Midbrain (tissue), 1 donor: ENCODE measurements around the gene SYNGR4.
"Not testable (repeated sequence)": the region's sequence is repeated elsewhere in the genome, so short reads cannot be mapped to it uniquely, and the experiment has no call there.

Experiments
- DNase-seq: peaks from one replicate; lab custom pipeline; 2025; lab: John Stamatoyannopoulos, UW

The SYNGR4 gene

DNA sequence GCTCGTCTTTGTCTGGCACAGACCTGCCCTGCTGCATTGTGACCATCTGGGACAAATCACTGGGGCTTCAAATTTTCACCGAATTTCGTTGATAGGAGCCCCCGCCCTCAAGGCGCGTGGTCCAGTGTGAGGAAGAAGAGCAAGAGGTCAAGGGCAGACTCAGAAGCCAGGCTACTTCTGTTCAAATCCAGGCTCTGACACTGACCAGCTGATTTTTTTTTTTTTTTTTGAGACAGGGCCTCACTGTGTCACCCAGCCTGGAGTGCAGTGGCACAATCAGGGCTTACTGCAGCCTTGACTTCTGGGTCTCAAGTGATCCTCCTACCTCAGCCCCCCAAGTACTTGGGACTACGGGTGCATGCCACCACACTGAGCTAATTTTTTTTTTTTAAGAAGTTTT lies 7.2 kb downstream of the SYNGR4 start:
- DNase-seq, result no peak

DNA sequence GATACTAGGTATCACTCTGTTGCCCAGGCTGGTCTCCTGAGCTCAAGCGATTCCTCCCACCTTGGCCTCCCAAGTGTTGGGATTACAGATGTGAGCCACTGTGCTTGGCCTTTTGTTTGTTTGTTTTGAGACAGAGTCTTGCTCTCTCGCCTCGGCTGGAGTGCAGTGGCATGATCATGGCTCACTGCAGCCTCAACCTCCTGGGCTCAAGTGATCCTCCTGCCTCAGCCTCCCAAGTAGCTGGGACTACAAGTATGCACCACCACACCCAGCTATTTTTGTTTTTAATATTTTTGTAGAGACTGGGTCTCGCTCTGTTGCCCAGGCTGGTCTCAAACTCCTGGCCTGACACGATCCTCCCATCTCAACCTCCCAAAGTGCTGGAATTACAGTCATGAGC lies 7.6 kb downstream of the SYNGR4 start:
- not testable (repeated sequence) for DNase-seq

- no peak for DNase-seq
Measured at GRCh38 chr19:48372904-48373303, 8.7 kb downstream of the SYNGR4 start.

- DNase-seq, result no peak
Measured at GRCh38 chr19:48373567-48373966, 9.4 kb downstream of the SYNGR4 start.

DNA sequence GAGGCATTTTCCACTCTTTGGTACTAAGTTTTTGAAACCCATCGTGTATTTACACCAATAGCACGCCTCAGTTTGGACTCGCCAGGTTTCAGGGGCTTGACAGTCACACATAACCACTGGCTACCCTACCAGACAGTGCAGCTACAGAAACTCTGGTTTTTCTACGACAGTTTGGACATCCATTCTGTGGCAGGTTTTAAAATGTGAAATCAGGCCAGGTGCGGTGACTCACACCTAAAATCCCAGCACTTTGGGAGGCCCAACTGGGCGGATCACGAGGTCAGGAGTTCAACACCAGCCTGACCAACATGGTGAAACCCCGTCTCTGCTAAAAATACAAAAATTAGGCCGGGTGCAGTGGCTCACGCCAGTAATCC lies 14.0 kb downstream of the SYNGR4 start:
- DNase-seq, result no peak

DNA sequence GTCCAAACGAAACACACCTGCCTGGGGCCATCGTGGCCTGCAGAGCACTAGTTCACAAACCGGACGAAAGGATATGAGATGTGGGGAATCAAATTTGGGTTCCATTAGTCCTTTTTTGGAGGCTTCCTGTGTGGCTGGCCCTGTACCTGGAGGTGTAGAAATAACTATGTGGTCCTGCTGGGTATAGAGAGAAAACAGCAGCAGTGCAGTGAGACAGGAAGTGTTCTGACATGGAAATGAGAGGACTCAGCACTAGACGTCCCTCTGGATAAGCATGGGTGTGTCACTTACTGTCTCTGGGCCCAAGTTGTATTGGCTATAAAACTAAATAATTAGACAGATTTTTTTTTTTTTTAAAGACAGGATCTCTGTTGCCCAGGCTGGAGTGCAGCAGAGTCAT lies 14.9 kb downstream of the SYNGR4 start:
- no peak for DNase-seq

DNA sequence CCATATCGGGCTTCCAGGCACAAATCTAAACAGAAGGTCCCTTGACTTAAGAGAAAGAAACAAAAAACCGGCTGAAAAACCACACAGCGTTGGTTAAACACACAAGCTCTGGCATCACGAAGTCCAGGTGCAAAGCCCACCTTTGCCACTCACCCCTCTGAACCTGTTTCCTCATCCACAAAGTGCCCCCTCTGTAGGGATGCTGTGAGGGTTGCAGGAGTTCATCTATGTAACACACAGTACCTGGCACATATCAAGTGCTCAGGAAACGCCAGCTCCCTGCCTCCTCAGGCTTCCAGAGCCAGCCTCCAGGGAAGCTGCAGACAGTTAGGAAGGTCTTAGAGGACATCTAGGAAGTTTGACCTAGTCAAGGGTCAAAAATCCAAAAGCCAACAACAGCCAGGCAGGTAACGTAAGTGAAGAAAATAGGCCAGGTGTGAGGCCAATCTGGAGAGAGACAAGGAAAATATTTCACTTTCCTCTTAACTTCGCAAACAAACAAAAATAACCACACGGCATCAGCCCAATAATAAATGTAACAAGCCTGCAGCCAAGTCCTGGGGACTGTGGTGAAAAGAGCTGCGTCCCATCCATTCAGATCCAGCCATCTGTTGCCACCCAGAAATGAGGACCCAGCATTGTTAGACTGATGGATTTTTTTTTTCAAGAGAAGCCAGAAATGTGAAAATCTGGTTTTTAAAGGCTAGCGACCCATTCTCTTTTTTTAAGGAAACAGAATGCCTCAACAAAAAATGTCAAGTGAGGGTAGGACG lies 17.2 kb downstream of the SYNGR4 start:
- no peak for DNase-seq

DNA sequence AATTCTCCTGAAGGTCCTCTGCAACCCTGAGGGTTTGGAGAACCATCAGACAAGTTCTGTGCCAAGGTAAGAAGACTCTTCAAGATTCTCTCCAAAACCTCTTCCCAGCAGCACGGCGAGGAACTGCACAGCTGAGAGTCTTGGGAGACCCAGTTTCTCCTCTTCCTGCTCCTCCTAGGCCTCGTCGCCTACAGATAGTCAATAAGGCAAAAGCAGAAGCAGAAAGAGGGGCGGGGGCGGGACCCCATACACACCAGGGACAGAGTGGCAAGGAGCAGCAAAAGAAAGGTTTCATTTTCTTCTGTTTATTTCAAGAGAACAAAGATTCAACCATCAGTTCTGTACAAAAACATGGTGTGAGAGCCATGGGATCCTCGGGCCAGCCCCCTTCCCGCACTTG lies 18.1 kb downstream of the SYNGR4 start:
- no peak for DNase-seq

DNA sequence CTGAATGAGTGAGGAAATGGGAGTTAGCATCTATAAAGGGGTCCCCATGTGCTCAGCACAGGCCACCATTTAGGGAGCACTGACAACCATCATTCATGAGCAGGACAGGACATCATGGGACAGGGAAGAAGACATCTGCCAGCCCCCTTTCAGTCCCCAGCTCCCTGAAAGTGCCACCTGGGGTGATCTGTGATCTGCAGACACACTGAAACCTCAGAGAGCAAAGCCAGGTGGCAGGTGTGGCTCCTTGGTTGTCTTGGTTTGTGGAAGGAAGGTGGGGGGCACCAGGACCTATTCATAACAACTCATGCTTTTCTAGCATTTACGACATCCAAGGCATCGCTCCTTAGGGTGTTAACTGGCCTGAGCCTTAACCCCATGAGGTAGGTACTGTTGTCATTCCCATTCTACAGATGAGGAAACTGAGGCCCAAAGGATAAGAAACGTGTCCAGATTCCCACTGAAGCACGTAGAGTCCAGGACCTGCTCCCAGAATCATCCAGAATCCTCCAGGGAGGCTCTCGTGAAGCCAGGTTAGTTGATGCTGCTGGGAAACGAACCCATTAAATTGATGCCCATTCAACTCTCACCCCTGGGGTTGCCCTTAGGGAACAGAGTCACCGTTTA lies 21.4 kb downstream of the SYNGR4 start:
- DNase-seq, result no peak

- no peak for DNase-seq
Measured at GRCh38 chr19:48386981-48387380, 22.8 kb downstream of the SYNGR4 start.

DNA sequence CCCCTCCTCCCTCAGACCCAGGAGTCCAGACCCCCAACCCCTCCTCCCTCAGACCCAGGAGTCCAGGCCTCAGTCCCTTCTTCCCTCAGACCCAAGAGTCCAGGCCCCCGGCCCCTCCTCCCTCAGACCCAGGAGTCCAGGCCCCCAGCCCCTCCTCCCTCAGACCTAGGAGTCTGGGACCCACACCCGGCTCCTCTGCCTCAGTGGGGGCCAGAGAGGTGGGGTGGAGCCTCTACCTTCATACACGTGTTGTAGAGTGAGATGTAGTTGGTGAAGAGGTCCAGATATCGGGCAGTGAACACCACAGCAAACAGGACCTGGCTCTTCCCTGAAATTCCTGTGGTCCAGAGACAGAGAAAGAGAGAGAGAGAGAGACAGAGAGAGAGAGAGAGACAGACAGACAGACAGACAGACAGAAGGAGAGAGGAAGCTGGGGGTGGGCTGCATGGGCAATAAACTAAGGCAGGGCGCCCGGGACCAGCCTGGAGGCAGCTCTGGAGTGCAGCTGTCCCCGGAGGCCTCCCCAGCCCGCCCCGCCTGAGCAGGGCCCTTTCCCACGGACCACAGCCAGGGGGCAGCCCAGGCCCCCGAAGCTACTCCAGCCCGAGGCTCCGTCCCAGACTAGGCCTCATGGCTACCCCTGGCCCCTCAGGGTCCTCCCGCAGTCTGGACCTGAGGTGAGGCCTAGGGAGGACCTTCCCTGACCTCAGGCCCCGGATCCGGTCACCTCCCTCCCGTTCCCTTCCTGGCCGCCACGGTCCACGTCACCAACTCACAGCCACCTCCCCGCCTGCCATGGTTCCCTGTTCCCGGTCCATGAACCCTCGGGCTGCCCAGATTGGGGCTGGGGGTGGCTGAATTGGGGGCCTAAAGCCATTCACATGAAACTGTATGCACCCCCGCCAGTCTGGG lies 26.3 kb downstream of the SYNGR4 start:
- DNase-seq, result peak; percentile 25

- DNase-seq, result peak; percentile 87
Measured at GRCh38 chr19:48391100-48392005, 27.2 kb downstream of the SYNGR4 start, which contains the start of gene KDELR1. TSS of gene KDELR1 (minus strand) at chr19:48391551. CDS start at chr19:48391358, 193 bp downstream.

- DNase-seq, result not testable (repeated sequence)
Measured at GRCh38 chr19:48392006-48392344, 27.8 kb downstream of the SYNGR4 start.

GRCh38 chr19:48392860-48393558 lies 28.8 kb downstream of the SYNGR4 start:
- no peak for DNase-seq

DNA sequence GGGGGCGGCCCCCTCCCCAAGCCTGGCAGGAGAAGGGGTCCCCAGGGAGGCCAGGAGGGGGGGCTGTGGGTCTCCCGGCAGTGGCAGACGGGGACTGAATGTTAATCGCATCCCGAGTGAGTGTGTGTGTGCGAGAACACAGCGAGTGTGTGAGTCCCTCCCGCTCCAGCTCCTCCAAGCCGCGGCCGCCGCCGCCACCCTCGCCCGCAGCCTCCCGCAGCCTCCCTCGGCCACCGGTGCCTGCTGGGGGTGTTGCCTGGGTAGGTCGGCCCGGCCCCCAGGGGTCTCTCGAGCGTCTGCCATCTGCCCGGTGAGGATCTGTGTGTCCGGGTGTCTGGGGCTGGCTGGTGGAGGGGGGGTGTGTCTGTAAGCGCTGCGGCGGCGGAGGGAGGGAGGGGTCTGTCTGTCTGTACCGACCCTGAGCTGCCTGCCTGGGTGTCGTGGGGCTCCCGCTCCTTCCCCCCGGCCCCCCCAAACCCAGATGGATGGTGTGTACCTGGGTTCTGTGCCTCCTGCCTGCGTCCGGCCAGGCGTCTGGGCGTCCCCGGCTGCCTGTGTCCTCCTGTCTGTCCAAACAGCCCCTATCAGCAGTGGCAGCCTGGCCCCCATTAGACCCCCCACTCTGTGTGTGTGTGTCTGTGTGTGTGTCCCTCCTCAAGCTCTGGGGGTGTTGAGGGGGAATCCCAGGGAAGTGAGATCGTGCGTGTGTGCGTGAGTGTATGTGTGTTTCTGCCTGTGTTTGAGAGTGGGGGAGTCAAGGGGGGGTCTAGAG lies 29.6 kb downstream of the SYNGR4 start, which contains the start of gene GRIN2D:
TSS of gene GRIN2D (plus strand) at position 110 of the 772 bp plus-strand sequence. CDS start 4,725 bp downstream, outside the sequence.
- peak; percentile 7 for DNase-seq

- no peak for DNase-seq
Measured at GRCh38 chr19:48394331-48395169, 30.4 kb downstream of the SYNGR4 start.

DNA sequence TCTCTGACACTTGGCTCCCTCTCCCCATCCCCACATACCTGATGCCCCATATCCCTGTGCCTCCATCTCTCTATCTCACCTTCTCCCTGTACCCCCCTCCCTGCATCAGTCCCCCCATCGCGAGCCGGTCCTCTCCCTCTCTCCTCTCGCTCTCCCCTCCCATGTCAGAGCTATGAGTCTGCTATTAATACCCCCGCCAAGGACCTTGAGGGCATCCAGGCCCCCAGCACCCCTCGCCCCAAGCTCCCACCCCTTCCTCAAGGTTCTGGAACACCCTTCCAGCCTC lies 30.9 kb downstream of the SYNGR4 start:
- no peak for DNase-seq

GRCh38 chr19:48395499-48395898 lies 31.3 kb downstream of the SYNGR4 start:
- DNase-seq, result no peak
